ENCODE measurements around the gene POLDIP2.
A peak's percentile ranks its signal among the peaks of the same experiment; 100 is the strongest.

Gene POLDIP2

DNA sequence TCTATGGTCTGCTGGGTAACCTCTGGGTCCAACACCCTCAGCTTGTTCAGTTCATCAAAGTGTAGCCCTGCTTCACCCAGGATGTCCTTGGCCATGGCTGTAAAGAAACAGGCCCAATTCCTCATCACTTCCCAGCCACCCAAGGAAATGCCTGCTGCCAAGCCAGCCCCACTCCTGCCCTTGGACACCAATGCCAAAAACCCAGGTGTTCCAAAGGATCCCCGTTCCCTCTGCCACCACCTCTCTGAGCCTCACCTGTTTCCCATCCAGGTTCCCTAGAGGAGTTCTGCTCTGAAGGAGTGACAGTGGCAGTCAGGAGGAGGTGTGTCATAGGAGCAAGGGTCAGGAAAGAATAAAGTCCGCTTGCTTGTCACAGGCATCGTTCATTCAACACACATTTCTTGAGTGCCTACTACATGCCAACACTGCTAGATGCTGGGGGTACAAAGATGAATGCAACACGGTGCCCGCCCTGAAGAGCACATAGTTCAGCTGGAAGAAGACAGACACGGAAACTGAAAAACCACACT lies 25.4 kb downstream of the POLDIP2 start:
- Histone ChIP-seq H3K4ac (ENCODE audit: low read depth, low read length) (no peak overlapping the region), H4K91ac (ENCODE audit: low read depth, low read length) (no peak overlapping the region), H2BK5ac (ENCODE audit: low read depth, low read length, poor library complexity) (no peak overlapping the region)

DNA sequence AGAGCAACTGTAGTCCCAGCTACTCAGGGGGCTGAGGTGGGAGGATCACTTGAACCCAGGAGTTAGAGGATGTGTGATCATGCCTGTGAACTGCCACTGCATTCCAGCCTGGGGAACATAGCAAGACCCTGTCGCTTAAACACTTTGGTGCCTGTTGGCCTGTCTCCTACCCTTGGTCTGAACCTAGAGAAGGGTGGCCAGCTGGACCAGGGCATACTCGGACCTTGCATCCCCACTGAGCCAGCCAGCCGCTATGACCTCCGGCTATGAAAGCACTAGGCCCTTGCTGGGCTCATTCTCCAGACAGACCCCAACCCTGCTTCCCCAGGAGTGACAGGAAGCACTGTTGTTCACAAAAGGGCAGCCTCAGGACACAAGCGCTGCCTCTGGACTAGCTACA lies 26.7 kb downstream of the POLDIP2 start:
- Histone ChIP-seq H4K8ac (ENCODE audit: low read depth, low read length) (no peak overlapping the region), H2BK12ac (ENCODE audit: low read length) (no peak overlapping the region), H3K9me3 (ENCODE audit: insufficient read depth, low read depth, low read length) (peaks cover 2% of the 10 kb centered on the region), H4K12ac (ENCODE audit: low read depth, low read length) (no peak overlapping the region), H3K4me2 (ENCODE audit: low read length) (no peak overlapping the region), H3K9ac (ENCODE audit: low read length) (no peak overlapping the region), H3K27me3 (ENCODE audit: insufficient read depth, low read length) (no peaks in the 10 kb centered on the region), H2BK120ac (ENCODE audit: insufficient read depth, low read length, poor library complexity) (no peak overlapping the region), H2AK5ac (ENCODE audit: low read length) (no peak overlapping the region), H3K36me3 (ENCODE audit: control insufficient read depth in 1 of 2, insufficient read depth in 2 of 2, low read length in 2 of 2) (peaks cover 20 to 37% of the 10 kb centered on the region in 2 experiments), H2BK5ac (ENCODE audit: low read depth, low read length, poor library complexity) (no peak overlapping the region), H3K18ac (ENCODE audit: low read length) (no peak overlapping the region), H3K4me1 (ENCODE audit: control insufficient read depth in 1 of 2, insufficient read depth in 2 of 2, low read length in 2 of 2) (peaks cover 14 to 24% of the 10 kb centered on the region in 2 experiments), H3K14ac (ENCODE audit: low read length) (no peak overlapping the region), H3K79me1 (ENCODE audit: low read length) (peaks cover 6% of the 10 kb centered on the region), H4K91ac (ENCODE audit: low read depth, low read length) (no peak overlapping the region), H3K4ac (ENCODE audit: low read depth, low read length) (no peak overlapping the region), H3K79me2 (ENCODE audit: control insufficient read depth, insufficient read depth, low read length, poor library complexity) (peaks cover 7% of the 10 kb centered on the region), H3K27ac (ENCODE audit: low read depth, low read length) (no peak overlapping the region), H2AFZ (ENCODE audit: insufficient read depth, low read length, poor library complexity) (no peak overlapping the region), H3K23ac (ENCODE audit: low read length) (no peak overlapping the region), H3K4me3 (ENCODE audit: low read depth, low read length) (no peak overlapping the region)
- no CpG with 5 or more reads among the region's 5 CpGs for WGBS (ENCODE audit: extremely low coverage, insufficient coverage, insufficient read length)
- DNase-seq, result no peak

More for the DNA sequence above, 25.4 kb downstream of the POLDIP2 start:
- H4K8ac ChIP-seq (ENCODE audit: low read depth, low read length), result no peak overlapping the region
- H2BK12ac ChIP-seq (ENCODE audit: low read length), result no peak overlapping the region
- no peak overlapping the region for H2AFZ ChIP-seq (ENCODE audit: insufficient read depth, low read length, poor library complexity)
- H3K79me1 ChIP-seq (ENCODE audit: low read length), result peaks cover 11% of the 10 kb centered on the region
- H3K4me2 ChIP-seq (ENCODE audit: low read length), result no peak overlapping the region
- peaks cover 17 to 23% of the 10 kb centered on the region in 2 experiments for H3K4me1 ChIP-seq (ENCODE audit: control insufficient read depth in 1 of 2, insufficient read depth in 2 of 2, low read length in 2 of 2)
- H3K9me3 ChIP-seq (ENCODE audit: insufficient read depth, low read depth, low read length), result peaks cover 2% of the 10 kb centered on the region
- no peak overlapping the region for H3K18ac ChIP-seq (ENCODE audit: low read length)
- H3K36me3 ChIP-seq (ENCODE audit: control insufficient read depth in 1 of 2, insufficient read depth in 2 of 2, low read length in 2 of 2), result peaks cover 14 to 27% of the 10 kb centered on the region in 2 experiments
- H2BK120ac ChIP-seq (ENCODE audit: insufficient read depth, low read length, poor library complexity), result no peak overlapping the region
- WGBS (ENCODE audit: extremely low coverage, insufficient coverage, insufficient read length), result no CpG with 5 or more reads among the region's 6 CpGs
- no peaks in the 10 kb centered on the region for H3K27me3 ChIP-seq (ENCODE audit: insufficient read depth, low read length)
- H4K12ac ChIP-seq (ENCODE audit: low read depth, low read length), result no peak overlapping the region
- H2AK5ac ChIP-seq (ENCODE audit: low read length), result no peak overlapping the region
- DNase-seq, result no peak
- no peak overlapping the region for H3K4me3 ChIP-seq (ENCODE audit: low read depth, low read length)
- H3K14ac ChIP-seq (ENCODE audit: low read length), result no peak overlapping the region
- H3K79me2 ChIP-seq (ENCODE audit: control insufficient read depth, insufficient read depth, low read length, poor library complexity), result peaks cover 18% of the 10 kb centered on the region
- no peak overlapping the region for H3K23ac ChIP-seq (ENCODE audit: low read length)
- no peak overlapping the region for H3K9ac ChIP-seq (ENCODE audit: low read length)
- H3K27ac ChIP-seq (ENCODE audit: low read depth, low read length), result no peak overlapping the region

DNA sequence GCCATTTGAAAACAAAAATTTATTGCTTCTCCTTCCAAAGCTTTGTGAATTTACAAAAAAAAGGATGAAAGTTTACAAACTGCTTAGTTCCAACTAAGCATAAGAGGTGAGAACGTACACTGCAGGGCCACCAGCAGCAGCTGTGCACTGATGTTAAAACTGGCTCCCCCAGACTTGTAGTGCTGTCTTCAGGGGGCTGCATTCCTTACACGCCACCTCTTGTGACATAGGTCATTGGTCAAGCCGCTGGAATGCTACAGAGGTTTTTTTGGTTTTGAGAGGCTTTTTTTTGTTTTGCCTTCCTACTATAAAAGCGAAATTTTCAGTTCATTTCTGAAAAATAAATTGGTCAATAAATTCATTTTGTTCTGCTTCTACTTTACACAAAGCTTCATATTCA lies 29.0 kb downstream of the POLDIP2 start:
- no peaks in the 10 kb centered on the region for H3K79me1 ChIP-seq (ENCODE audit: low read length)
- H2BK120ac ChIP-seq (ENCODE audit: insufficient read depth, low read length, poor library complexity), result no peak overlapping the region
- H2AK5ac ChIP-seq (ENCODE audit: low read length), result no peak overlapping the region
- H2AFZ ChIP-seq (ENCODE audit: insufficient read depth, low read length, poor library complexity), result no peak overlapping the region
- H2BK12ac ChIP-seq (ENCODE audit: low read length), result no peak overlapping the region
- no CpG with 5 or more reads among the region's 4 CpGs for WGBS (ENCODE audit: extremely low coverage, insufficient coverage, insufficient read length)
- H3K23ac ChIP-seq (ENCODE audit: low read length), result no peak overlapping the region
- H3K27me3 ChIP-seq (ENCODE audit: insufficient read depth, low read length), result no peaks in the 10 kb centered on the region
- H3K9ac ChIP-seq (ENCODE audit: low read length), result no peak overlapping the region
- no peak overlapping the region for H2BK5ac ChIP-seq (ENCODE audit: low read depth, low read length, poor library complexity)
- H3K36me3 ChIP-seq (ENCODE audit: control insufficient read depth in 1 of 2, insufficient read depth in 2 of 2, low read length in 2 of 2), result peaks cover 22 to 39% of the 10 kb centered on the region in 2 experiments
- H3K4me3 ChIP-seq (ENCODE audit: low read depth, low read length), result no peak overlapping the region
- H3K9me3 ChIP-seq (ENCODE audit: insufficient read depth, low read depth, low read length), result peaks cover 2% of the 10 kb centered on the region
- peaks cover 8 to 21% of the 10 kb centered on the region in 2 experiments for H3K4me1 ChIP-seq (ENCODE audit: control insufficient read depth in 1 of 2, insufficient read depth in 2 of 2, low read length in 2 of 2)
- no peak overlapping the region for H3K4me2 ChIP-seq (ENCODE audit: low read length)
- DNase-seq, result no peak
- H4K12ac ChIP-seq (ENCODE audit: low read depth, low read length), result no peak overlapping the region
- H4K8ac ChIP-seq (ENCODE audit: low read depth, low read length), result no peak overlapping the region
- H3K27ac ChIP-seq (ENCODE audit: low read depth, low read length), result no peak overlapping the region
- H4K91ac ChIP-seq (ENCODE audit: low read depth, low read length), result no peak overlapping the region
- no peak overlapping the region for H3K4ac ChIP-seq (ENCODE audit: low read depth, low read length)
- H3K79me2 ChIP-seq (ENCODE audit: control insufficient read depth, insufficient read depth, low read length, poor library complexity), result peaks cover 5% of the 10 kb centered on the region
- H3K14ac ChIP-seq (ENCODE audit: low read length), result no peak overlapping the region
- H3K18ac ChIP-seq (ENCODE audit: low read length), result no peak overlapping the region

DNA sequence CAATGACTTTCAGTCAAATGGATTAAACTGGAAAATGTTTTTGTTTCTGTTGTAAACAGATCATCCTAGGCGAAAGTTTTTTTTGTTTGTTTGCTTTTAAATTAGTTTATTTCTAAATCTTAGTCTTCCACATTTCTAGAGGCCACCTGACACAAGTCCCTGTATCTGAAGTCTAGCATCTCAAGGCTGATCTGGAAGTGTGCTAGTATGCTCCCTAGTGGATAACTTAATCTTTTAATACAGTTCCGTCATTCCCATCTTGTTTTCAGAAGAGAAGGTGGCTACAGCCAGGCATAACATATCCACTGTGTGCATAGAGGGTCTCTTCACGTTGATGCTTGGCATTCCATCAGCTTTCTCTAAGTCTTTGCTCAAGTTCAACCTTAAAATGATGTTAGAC lies 29.6 kb downstream of the POLDIP2 start:
- Histone ChIP-seq H3K79me2 (ENCODE audit: control insufficient read depth, insufficient read depth, low read length, poor library complexity) (peaks cover 7% of the 10 kb centered on the region), H3K9me3 (ENCODE audit: insufficient read depth, low read depth, low read length) (peaks cover 2% of the 10 kb centered on the region), H3K4me1 (ENCODE audit: control insufficient read depth in 1 of 2, insufficient read depth in 2 of 2, low read length in 2 of 2) (peaks cover 8 to 21% of the 10 kb centered on the region in 2 experiments), H3K36me3 (ENCODE audit: control insufficient read depth in 1 of 2, insufficient read depth in 2 of 2, low read length in 2 of 2) (peaks cover 22 to 40% of the 10 kb centered on the region in 2 experiments), H2BK120ac (ENCODE audit: insufficient read depth, low read length, poor library complexity) (no peak overlapping the region), H3K18ac (ENCODE audit: low read length) (no peak overlapping the region), H3K14ac (ENCODE audit: low read length) (no peak overlapping the region), H2BK12ac (ENCODE audit: low read length) (no peak overlapping the region), H2AK5ac (ENCODE audit: low read length) (no peak overlapping the region), H4K12ac (ENCODE audit: low read depth, low read length) (no peak overlapping the region), H3K79me1 (ENCODE audit: low read length) (no peaks in the 10 kb centered on the region), H3K4ac (ENCODE audit: low read depth, low read length) (no peak overlapping the region), H3K9ac (ENCODE audit: low read length) (no peak overlapping the region), H2AFZ (ENCODE audit: insufficient read depth, low read length, poor library complexity) (no peak overlapping the region), H4K91ac (ENCODE audit: low read depth, low read length) (no peak overlapping the region), H3K27ac (ENCODE audit: low read depth, low read length) (no peak overlapping the region), H4K8ac (ENCODE audit: low read depth, low read length) (no peak overlapping the region), H3K23ac (ENCODE audit: low read length) (no peak overlapping the region), H2BK5ac (ENCODE audit: low read depth, low read length, poor library complexity) (no peak overlapping the region), H3K4me3 (ENCODE audit: low read depth, low read length) (no peak overlapping the region), H3K4me2 (ENCODE audit: low read length) (no peak overlapping the region), H3K27me3 (ENCODE audit: insufficient read depth, low read length) (no peaks in the 10 kb centered on the region)
- WGBS (ENCODE audit: extremely low coverage, insufficient coverage, insufficient read length), result no CpG with 5 or more reads among the region's 3 CpGs
- peak in 1 of 2 donors; percentile 8 for DNase-seq

Data from trophoblast cell (in vitro differentiated cells and primary cell).